GM18951 (cell line): ENCODE results near the gene SAP30BP.

ENCODE experiments used
- POLR2A ChIP-seq: IDR thresholded peaks from 4 replicates; pipeline ENCODE4 v1.6.1; 2011; ENCODE audit warnings: mild to moderate bottlenecking; ENCODE audit not compliant: insufficient read length, insufficient read depth; ENCODE audit errors: extremely low read depth
- in situ Hi-C: fragments of 300-500 bp; cut with MboI; formaldehyde crosslinking; loops from one replicate; pipeline ENCODE4 v1.12.0; 2022; ENCODE audit warnings: low sequenced_read_pairs, mixed read lengths, inconsistent platforms; ENCODE audit not compliant: unreplicated experiment

SAP30BP gene

DNA sequence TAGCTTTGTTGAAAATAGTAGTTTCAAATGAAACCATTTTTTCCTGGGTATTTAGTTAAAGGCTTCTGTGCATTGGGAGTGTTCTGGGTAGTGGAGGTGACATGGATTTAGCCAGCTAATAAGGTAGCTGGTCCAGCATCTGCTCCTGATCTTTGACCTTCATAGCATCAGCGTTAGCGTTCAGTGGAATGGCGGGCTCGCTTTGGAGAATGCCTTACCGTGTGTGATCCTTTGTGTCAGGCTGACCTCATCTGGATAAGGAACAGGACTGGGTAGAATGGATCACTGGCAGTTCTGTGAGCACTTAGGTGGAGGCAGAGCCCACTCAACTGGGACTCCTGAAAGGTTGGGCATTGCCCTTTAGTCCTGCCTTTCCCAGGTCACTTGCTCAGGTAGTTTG lies 3.7 kb downstream of the SAP30BP start:
- in situ Hi-C loops: no loop called here
- TF ChIP-seq POLR2A: no peak

DNA sequence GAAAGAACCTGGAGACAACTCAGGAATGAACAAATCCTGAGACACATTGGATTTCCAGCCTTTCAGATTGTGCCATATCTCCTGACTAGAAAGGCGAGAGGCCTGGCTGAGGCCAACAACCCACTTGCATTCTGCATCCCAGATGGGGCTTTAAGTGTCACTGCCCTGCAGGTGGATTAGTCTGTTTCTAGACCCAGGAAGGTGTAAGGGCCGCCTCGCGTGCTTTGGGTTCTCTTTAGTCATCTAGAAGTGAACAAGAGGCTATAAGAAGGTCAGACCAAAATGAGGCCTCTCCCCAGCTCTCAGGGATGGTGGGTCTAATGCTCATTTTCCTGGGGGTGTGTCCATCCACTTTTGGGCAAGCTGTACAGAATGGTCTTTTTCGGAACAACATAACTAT lies 4.9 kb downstream of the SAP30BP start:
- TF ChIP-seq POLR2A: no peak
- in situ Hi-C loops: no loop called here

DNA sequence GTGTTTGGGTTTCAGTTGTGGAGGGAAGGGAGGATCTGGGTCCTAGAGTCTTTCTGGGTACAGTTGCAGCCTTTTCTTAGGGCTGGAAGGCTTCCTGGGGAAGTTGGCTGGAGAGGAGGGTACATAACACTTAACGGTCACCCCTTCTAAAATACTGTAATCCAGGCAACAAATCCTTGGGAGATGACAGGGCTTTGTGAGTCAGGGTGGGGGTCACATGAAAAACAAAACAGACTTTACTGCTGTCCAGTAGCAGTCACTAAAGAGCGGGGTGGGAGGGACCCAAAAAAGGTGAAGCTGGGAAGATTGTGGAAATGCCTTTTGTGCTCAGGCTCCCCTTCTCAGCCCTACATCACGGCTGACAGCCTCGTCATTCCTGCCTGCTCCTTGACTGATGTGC lies 6.3 kb downstream of the SAP30BP start:
- in situ Hi-C loops: no loop called here
- TF ChIP-seq POLR2A: no peak

DNA sequence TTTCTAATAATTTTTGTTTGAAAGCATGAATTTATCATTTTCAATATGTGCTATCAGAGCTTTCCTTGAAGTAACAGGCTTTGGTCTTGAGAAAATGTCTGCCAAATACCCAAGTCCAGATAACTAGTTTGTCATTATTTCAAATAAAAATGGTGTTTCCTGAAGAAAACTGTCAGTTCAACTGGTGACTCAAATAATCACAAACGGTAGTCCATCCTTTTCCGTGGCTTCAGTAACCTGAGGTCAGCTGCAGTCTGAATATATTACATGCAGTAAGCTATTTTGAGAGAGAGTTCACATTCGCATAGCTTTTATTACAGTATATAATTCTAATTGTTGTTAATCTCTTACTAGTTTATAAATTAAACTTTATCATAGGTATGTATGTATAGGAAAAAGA lies 9.3 kb downstream of the SAP30BP start:
- in situ Hi-C loops: no loop called here
- TF ChIP-seq POLR2A: no peak

DNA sequence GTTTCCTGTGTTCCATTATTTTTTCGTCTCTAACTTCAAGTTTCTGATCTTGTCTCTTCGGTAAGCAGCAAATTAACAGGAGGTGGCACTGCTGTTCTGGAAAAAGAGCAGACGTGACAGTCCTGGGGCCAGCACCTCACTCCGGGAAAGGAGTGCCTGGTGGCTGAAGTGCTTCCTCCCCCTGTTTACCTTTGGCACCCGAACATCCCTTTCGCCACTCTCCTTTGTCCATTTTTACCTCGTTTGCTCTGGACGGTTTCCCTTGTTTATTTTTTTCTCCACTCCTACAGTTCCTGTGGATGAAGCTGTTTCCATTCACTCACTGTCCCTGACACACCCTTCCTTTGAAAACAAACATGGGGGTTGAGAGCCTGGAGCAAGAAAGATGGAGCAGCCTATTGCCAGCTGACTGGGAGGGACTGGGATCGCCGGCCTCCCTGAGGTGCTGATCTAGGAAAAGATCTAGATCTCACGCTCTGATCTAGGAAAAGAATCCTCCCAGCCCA lies 12.6 kb downstream of the SAP30BP start:
- TF ChIP-seq POLR2A: no peak
- in situ Hi-C loops: loop anchor here (10.0 kb wide), 1 partner anchor 65 kb away; no protein-coding TSS in a partner anchor

DNA sequence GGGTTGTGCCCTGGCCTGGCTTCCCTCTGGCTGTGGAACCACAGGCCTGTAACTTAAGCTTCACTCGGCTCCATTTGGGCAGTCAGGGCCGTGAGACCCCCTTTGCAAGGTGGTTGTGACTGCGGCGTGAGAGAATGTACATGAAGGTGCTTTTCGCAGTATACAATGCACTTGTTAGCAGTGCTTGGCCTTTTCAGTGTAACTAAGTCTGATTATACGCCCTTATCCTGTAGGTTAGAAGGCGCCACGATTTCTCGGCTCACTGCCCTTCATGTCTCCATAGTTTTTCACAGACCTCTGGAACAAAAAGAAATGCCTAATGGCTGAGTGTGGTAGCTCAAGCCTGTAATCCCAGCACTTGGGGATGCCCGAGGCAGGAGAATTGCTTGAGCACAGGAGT lies 13.3 kb downstream of the SAP30BP start:
- in situ Hi-C loops: loop anchor here (10.0 kb wide), 1 partner anchor 64 kb away; no protein-coding TSS in a partner anchor
- no peak for TF ChIP-seq POLR2A

DNA sequence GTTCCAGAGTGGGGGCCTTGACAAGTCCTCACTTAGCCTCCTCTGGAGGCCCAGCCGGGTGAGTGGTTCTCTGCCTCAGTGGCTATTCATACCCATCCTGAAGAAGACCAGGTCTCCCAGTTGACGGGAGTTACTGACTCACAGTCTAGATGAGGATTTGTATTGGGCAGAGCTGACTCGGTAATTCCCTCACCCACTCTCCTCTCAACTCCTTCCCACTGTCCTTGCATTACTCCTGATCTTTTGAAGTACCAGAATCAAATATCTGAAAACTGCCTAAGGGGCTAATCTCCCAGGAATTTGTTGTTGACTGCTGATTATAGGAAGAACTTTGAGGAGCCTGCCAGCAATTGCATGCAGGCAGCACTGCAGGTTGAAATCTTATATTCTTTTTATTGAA lies 14.2 kb downstream of the SAP30BP start:
- no peak for TF ChIP-seq POLR2A
- in situ Hi-C loops: loop anchor here (10.0 kb wide), 1 partner anchor 64 kb away; no protein-coding TSS in a partner anchor

DNA sequence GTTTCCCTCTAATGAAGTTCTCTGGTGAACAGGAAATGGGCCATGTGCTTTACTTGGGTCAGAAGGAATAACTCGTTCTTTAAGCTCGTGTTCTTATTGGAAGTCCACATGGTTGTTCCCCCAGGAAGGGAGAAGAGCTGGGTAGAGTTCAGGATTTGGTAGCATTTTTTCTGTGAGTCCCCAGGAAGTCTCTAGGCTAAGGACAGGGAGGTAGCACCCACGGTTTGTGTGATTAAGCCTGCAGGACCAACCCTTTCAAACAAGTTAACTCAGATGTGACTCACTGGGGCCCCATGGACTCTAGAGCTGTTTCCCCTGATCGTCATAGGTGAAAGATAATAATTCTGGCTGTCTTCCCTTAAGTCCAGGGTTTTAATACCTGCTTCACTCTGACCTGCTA lies 16.4 kb downstream of the SAP30BP start:
- TF ChIP-seq POLR2A: no peak

DNA sequence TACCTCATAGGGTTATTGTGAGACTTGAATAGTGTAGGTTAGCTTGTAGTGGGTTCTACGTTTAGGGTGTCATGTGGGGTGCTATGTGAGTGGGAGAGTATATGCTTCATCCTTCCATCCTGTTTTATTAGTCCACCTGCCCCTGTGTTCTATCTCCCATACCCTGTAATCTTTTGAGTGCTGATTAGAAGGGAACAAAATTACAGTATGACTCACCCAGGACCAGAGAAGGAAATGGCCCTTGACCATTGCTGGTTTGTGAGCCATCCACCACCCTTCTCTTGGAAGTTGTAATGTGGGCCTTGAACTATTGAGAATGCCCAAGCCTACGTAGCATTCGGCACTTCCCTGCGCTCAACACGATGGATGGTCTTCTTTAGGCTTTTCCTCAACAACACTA lies 17.1 kb downstream of the SAP30BP start:
- TF ChIP-seq POLR2A: no peak
- in situ Hi-C loops: loop anchor here (10.0 kb wide), 1 partner anchor 61 kb away; no protein-coding TSS in a partner anchor

More for the DNA sequence above, 16.4 kb downstream of the SAP30BP start:
- in situ Hi-C loops: loop anchor here (10.0 kb wide), 1 partner anchor 61 kb away; no protein-coding TSS in a partner anchor

DNA sequence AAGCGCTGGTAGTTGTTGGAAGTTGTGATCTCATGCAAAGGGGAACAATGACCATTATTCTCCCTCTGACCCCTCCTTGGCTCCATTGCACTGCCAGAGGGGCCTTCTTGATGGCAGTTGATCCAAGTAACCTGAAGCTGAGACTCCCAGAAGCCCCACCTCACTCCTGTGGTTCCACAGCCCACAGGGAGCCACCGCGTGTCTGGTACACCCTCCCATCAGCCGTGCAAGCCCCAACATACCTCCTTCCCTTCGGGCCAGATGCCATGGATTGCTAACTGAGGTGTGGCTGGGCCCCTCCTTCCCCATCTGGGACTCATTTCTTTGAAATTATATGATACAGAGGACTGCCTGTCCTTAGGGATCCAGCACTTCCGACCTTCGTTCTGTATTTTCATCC lies 17.8 kb downstream of the SAP30BP start:
- in situ Hi-C loops: loop anchor here (10.0 kb wide), 1 partner anchor 60 kb away; no protein-coding TSS in a partner anchor
- no peak for TF ChIP-seq POLR2A

DNA sequence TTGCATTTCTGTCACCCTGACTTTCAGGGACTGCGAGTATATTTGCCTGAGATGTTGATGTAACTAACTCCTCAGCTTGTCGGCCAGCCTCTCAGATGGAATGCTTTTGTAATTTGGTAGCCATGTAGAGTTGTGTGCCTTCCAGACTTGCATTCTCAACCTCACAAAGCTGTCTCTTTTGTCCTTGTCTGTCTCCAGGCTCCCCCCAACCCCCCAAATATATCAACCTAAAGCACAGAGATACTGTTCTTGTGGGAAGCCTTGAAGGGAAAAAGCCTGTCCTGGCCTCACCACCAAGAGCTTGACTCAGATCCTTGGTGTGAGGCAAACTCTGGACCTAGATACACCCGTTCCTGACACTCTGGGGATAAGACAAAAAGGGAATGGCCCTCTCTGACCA lies 18.4 kb downstream of the SAP30BP start:
- in situ Hi-C loops: loop anchor here (10.0 kb wide), 1 partner anchor 59 kb away; no protein-coding TSS in a partner anchor

DNA sequence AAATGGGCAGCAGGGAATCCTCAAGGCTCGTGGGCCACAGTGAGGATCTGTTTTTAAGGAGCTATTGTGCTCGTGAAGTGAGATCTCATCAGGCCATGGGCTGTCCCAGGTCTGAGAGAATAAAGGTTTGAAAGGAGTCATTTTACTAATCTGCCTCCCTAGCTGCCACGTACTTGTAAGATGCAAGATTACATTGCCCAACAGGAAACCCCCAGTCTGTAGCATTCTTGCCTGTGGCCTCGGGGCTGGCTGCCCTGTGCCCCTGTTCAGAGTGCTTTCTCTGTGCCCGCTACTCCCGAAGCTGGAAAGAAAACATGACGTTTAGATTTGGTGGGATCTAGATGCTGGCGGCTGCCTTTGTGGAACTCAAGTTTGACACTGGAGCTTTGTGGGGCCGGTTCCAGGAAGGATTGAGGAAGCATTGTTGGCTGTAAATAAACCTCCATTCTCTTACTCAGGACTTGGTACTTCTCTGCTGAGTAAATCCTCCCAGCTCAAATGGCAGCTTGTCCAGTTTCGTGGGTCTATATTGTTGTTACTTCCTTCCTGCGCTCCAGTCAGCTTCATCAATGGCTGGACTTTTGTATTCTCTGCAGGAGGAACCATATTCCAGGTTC lies 21.2 kb downstream of the SAP30BP start:
- in situ Hi-C loops: loop anchor here (10.0 kb wide), 1 partner anchor 56 kb away; no protein-coding TSS in a partner anchor

More for the DNA sequence above, 18.4 kb downstream of the SAP30BP start:
- no peak for TF ChIP-seq POLR2A

DNA sequence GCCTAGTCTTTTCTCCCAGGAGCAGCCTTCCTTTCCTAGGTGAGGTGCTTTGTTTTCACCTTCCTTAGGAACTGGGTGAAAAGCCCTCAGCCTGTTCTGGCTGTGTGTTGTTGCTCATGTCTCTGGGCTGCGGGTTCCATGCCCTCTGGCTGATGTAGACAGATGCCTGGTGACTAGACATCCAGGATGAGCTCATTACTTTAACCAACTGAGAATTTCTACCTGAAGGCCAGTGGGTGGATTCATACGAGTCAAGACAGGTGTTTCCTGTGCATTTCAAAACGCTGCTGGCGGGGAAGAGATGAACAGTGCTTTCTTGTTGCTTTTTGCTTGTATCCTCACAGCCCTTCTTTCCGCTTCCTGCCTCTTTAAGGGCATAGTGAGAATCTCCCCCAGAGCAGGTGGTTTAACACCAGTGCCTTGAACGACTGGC lies 22.3 kb downstream of the SAP30BP start:
- no peak for TF ChIP-seq POLR2A
- in situ Hi-C loops: loop anchor here (10.0 kb wide), 1 partner anchor 55 kb away; no protein-coding TSS in a partner anchor

More for the DNA sequence above, 21.2 kb downstream of the SAP30BP start:
- TF ChIP-seq POLR2A: no peak

DNA sequence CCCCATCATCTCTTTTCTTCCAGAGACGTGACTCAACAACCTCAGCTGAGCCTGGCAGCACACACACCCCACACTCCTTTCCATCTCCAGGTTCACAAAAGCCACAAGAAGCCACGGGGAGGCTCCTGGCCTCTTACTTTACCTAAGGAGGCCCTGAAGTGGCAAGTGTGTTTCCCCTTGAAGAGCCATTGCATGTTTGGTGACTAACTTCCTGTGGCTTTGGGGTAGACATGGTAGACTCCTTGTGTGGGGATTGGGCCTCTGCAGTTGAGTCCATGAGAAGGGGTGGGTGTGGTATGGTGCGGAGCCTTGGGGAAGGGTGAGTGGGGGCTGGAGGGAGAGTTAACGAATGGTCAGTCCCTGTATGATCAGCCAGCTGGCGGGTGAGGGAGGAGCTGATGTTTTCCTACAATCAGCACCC lies 24.2 kb downstream of the SAP30BP start:
- in situ Hi-C loops: no loop called here
- TF ChIP-seq POLR2A: no peak
